ENCODE results near the gene SRGAP3. TPM values are rescaled to one million over a fixed set of nuclear protein-coding genes. Genes with fewer than 3 reads are reported as not detected.

The SRGAP3 gene
- total RNA-seq, 1 donor from 2014 or later, result 3.9 TPM

DNA sequence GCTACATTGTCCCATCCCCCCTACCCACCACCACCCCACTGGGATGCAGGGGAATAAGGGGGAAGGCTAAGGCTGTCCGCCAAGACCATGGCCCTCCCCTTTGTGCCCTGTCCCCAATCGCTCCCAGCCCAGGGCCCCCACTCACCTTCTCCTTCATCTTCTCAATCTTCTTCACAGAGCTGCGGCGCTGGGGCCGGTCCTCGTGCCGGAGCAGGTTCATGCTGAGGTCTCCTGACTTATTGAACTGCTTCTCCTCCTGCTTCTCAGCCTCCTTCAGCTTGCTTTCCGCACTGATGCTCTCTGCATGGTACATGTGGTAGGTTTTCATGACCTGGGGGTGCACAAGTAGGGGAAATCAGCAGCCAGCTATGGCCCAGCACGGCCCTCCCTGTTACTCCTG, 185.2 kb downstream of the SRGAP3 start:
- H3K4me3 Mint-ChIP-seq (ENCODE audit: unreplicated experiment), result peak overlapping the region; percentile 5
- no peak overlapping the region for H3K27ac Mint-ChIP-seq (ENCODE audit: unreplicated experiment)
- no peaks in the 10 kb centered on the region for H3K27me3 ChIP-seq (ENCODE audit: insufficient read depth, low read length)
- TF ChIP-seq EZH2 (IDR thresholded peaks at IDR 0.05; ENCODE audit: insufficient read depth, low read length), result no peak
- TF ChIP-seq, protein P1, sequence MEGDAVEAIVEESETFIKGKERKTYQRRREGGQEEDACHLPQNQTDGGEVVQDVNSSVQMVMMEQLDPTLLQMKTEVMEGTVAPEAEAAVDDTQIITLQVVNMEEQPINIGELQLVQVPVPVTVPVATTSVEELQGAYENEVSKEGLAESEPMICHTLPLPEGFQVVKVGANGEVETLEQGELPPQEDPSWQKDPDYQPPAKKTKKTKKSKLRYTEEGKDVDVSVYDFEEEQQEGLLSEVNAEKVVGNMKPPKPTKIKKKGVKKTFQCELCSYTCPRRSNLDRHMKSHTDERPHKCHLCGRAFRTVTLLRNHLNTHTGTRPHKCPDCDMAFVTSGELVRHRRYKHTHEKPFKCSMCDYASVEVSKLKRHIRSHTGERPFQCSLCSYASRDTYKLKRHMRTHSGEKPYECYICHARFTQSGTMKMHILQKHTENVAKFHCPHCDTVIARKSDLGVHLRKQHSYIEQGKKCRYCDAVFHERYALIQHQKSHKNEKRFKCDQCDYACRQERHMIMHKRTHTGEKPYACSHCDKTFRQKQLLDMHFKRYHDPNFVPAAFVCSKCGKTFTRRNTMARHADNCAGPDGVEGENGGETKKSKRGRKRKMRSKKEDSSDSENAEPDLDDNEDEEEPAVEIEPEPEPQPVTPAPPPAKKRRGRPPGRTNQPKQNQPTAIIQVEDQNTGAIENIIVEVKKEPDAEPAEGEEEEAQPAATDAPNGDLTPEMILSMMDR (IDR thresholded peaks at IDR 0.05; ENCODE audit: insufficient read depth, low read depth, low read length), result no peak
- H3K4me3 ChIP-seq (ENCODE audit: insufficient read depth, low read depth, low read length), result no peak overlapping the region
- H3K9ac ChIP-seq (ENCODE audit: low read length), result no peak overlapping the region
- no peak for FAIRE-seq
- no peak overlapping the region for H3K4me2 ChIP-seq (ENCODE audit: low read length)
- H4K20me1 ChIP-seq (ENCODE audit: insufficient read depth, low read length), result no peaks in the 10 kb centered on the region
- H3K9me3 ChIP-seq (ENCODE audit: insufficient read depth, low read depth, low read length), result no peaks in the 10 kb centered on the region
- H3K36me3 Mint-ChIP-seq (ENCODE audit: low read depth, unreplicated experiment), result peaks cover 4% of the 10 kb centered on the region
- H2AFZ ChIP-seq (ENCODE audit: low read depth, low read length), result no peak overlapping the region
- no peaks in the 10 kb centered on the region for H3K4me1 ChIP-seq (ENCODE audit: insufficient read depth, low read length)
- peaks cover 8% of the 10 kb centered on the region for H3K27me3 Mint-ChIP-seq (ENCODE audit: low read depth, unreplicated experiment)
- no peaks in the 10 kb centered on the region for H3K79me2 ChIP-seq (ENCODE audit: insufficient read depth, low read length)
- no peaks in the 10 kb centered on the region for H3K4me1 Mint-ChIP-seq (ENCODE audit: low read depth, unreplicated experiment)
- DNase-seq (ENCODE audit: low read depth), result no peak
- H3K9me3 Mint-ChIP-seq (ENCODE audit: unreplicated experiment), result peaks cover 1% of the 10 kb centered on the region
- no peak overlapping the region for H3K27ac ChIP-seq (ENCODE audit: low read depth, low read length)
- no peaks in the 10 kb centered on the region for H3K36me3 ChIP-seq (ENCODE audit: insufficient read depth, low read length)

DNA sequence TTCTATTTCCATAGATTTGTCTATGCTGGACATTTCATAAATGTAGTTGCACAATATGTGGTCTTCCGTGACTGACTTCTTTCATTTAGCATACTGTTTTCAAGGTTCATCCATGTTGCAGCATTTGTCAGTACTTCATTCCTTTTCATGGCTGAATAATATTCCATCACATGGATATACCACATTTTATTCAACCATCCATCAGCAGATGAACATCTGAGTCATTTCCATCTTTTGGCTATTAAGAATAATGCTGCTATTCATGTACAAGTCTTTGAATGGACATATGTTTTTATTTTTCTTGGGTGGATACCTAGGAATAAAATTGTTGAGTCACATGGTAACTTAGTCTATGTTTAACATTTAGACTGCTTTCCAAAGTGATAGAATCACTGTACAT, 186.9 kb downstream of the SRGAP3 start:
- no peaks in the 10 kb centered on the region for H3K4me1 ChIP-seq (ENCODE audit: insufficient read depth, low read length)
- no peak overlapping the region for H3K4me2 ChIP-seq (ENCODE audit: low read length)
- no peaks in the 10 kb centered on the region for H3K79me2 ChIP-seq (ENCODE audit: insufficient read depth, low read length)
- FAIRE-seq, result no peak
- H3K27me3 ChIP-seq (ENCODE audit: insufficient read depth, low read length), result no peaks in the 10 kb centered on the region
- Mint-ChIP-seq H3K9me3 (ENCODE audit: unreplicated experiment) (peaks cover 3% of the 10 kb centered on the region), H3K27ac (ENCODE audit: unreplicated experiment) (no peak overlapping the region), H3K36me3 (ENCODE audit: low read depth, unreplicated experiment) (peaks cover 5% of the 10 kb centered on the region), H3K4me3 (ENCODE audit: unreplicated experiment) (no peak overlapping the region), H3K27me3 (ENCODE audit: low read depth, unreplicated experiment) (peaks cover 11% of the 10 kb centered on the region), H3K4me1 (ENCODE audit: low read depth, unreplicated experiment) (no peaks in the 10 kb centered on the region)
- no peaks in the 10 kb centered on the region for H4K20me1 ChIP-seq (ENCODE audit: insufficient read depth, low read length)
- TF ChIP-seq, protein P1 (IDR thresholded peaks at IDR 0.05; ENCODE audit: insufficient read depth, low read depth, low read length), result no peak
- no peak for TF ChIP-seq EZH2 (IDR thresholded peaks at IDR 0.05; ENCODE audit: insufficient read depth, low read length)
- H3K36me3 ChIP-seq (ENCODE audit: insufficient read depth, low read length), result no peaks in the 10 kb centered on the region
- no peak overlapping the region for H3K9ac ChIP-seq (ENCODE audit: low read length)
- no peak overlapping the region for H3K27ac ChIP-seq (ENCODE audit: low read depth, low read length)
- no peak overlapping the region for H2AFZ ChIP-seq (ENCODE audit: low read depth, low read length)
- no peaks in the 10 kb centered on the region for H3K9me3 ChIP-seq (ENCODE audit: insufficient read depth, low read depth, low read length)
- H3K4me3 ChIP-seq (ENCODE audit: insufficient read depth, low read depth, low read length), result no peak overlapping the region
- DNase-seq (ENCODE audit: low read depth), result no peak

DNA sequence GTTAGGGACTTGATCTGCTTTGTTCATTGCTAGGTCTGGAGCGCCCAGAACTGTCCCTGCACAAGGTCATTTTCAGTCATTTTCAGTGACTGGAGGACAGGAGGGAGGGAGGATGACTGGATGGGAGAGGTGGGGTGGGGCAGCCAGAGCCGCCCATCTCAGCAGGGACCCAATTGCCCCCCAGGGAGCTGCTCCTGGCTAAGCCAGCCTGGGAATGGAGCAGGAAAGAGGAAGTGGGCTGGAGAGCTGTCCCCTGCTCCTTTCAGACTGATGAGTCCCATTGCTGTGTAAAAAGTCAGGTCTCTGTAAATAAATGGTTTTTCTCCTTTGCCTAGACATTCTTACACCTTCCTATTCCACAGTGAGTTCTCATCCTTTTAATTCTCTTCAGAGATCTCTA, 187.8 kb downstream of the SRGAP3 start:
- H3K9me3 ChIP-seq (ENCODE audit: insufficient read depth, low read depth, low read length), result no peaks in the 10 kb centered on the region
- peaks cover 3% of the 10 kb centered on the region for H3K9me3 Mint-ChIP-seq (ENCODE audit: unreplicated experiment)
- no peaks in the 10 kb centered on the region for H3K4me1 ChIP-seq (ENCODE audit: insufficient read depth, low read length)
- H3K79me2 ChIP-seq (ENCODE audit: insufficient read depth, low read length), result no peaks in the 10 kb centered on the region
- TF ChIP-seq EZH2 (IDR thresholded peaks at IDR 0.05; ENCODE audit: insufficient read depth, low read length), result no peak
- TF ChIP-seq, protein P1 (IDR thresholded peaks at IDR 0.05; ENCODE audit: insufficient read depth, low read depth, low read length), result no peak
- no peaks in the 10 kb centered on the region for H4K20me1 ChIP-seq (ENCODE audit: insufficient read depth, low read length)
- H3K36me3 ChIP-seq (ENCODE audit: insufficient read depth, low read length), result no peaks in the 10 kb centered on the region
- H3K36me3 Mint-ChIP-seq (ENCODE audit: low read depth, unreplicated experiment), result peaks cover 5% of the 10 kb centered on the region
- no peak overlapping the region for H3K9ac ChIP-seq (ENCODE audit: low read length)
- no peaks in the 10 kb centered on the region for H3K4me1 Mint-ChIP-seq (ENCODE audit: low read depth, unreplicated experiment)
- no peak overlapping the region for H3K4me3 ChIP-seq (ENCODE audit: insufficient read depth, low read depth, low read length)
- H3K4me3 Mint-ChIP-seq (ENCODE audit: unreplicated experiment), result no peak overlapping the region
- peaks cover 11% of the 10 kb centered on the region for H3K27me3 Mint-ChIP-seq (ENCODE audit: low read depth, unreplicated experiment)
- FAIRE-seq (no peak), DNase-seq (ENCODE audit: low read depth) (no peak)
- H3K27ac ChIP-seq (ENCODE audit: low read depth, low read length), result no peak overlapping the region
- no peak overlapping the region for H2AFZ ChIP-seq (ENCODE audit: low read depth, low read length)
- no peaks in the 10 kb centered on the region for H3K27me3 ChIP-seq (ENCODE audit: insufficient read depth, low read length)
- no peak overlapping the region for H3K4me2 ChIP-seq (ENCODE audit: low read length)
- H3K27ac Mint-ChIP-seq (ENCODE audit: unreplicated experiment), result no peak overlapping the region
